NB4 (cell line): Measurements from ENCODE around the gene ZNF775.

ENCODE experiments used
- CTCF ChIP-seq: IDR thresholded peaks from one replicate; pipeline ENCODE4 v1.5.1; 2012; ENCODE audit warnings: low read depth, low read length
- MAX ChIP-seq: IDR thresholded peaks from 2 replicates; pipeline ENCODE4 v1.6.1; 2011; ENCODE audit warnings: low read depth, low read length
- POLR2A ChIP-seq: IDR thresholded peaks from 2 replicates; pipeline ENCODE4 v1.6.1; 2011; ENCODE audit warnings: mild to moderate bottlenecking; ENCODE audit not compliant: insufficient read length; ENCODE audit errors: extremely low read depth

GRCh38 chr7:150358988-150359621, 20.0 kb upstream of the ZNF775 start:
- TF ChIP-seq CTCF (no peak), MAX (no peak), POLR2A (no peak)
